ENCODE data around the gene C2CD2.

C2CD2 gene

DNA sequence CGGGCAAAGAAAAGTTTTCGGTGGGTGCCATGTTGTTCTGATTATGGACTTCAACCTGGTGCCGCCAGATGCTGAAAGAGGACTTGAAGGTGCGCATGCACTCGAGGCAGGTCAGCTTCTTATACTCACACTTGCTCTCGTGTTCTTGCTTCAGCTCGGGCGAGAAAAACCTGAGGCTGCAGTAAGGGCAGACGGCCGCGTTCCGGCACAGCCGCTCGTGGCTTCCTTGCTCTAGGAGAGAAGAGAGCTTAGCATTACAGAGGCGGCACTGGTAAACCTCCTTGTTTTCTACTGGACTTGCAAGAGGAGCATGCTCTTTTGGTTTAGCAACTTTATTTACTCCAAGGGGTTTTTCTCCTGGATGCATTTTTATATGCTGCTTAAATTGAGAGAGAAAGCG is 37.8 kb upstream of the C2CD2 start:
- Histone ChIP-seq H3K27me3 (replicated peaks; ENCODE audit: control insufficient read depth, insufficient read depth, low read length, poor library complexity, severe bottlenecking) (no peaks in the 10 kb centered on the region), H3K36me3 (ENCODE audit: control insufficient read depth, insufficient read depth, low read length) (peaks cover 33% of the 10 kb centered on the region), H3K4me1 (ENCODE audit: control insufficient read depth, insufficient read depth, low read length, poor library complexity, severe bottlenecking) (no peaks in the 10 kb centered on the region), H3K27ac (ENCODE audit: insufficient read depth, low read length, poor library complexity, severe bottlenecking) (no peak overlapping the region), H3K4me3 (ENCODE audit: insufficient read depth, low read depth, low read length, poor library complexity, severe bottlenecking) (no peak overlapping the region), H3K9me3 (ENCODE audit: control insufficient read depth, low read length) (no peaks in the 10 kb centered on the region)
- DNase-seq = no peak

DNA sequence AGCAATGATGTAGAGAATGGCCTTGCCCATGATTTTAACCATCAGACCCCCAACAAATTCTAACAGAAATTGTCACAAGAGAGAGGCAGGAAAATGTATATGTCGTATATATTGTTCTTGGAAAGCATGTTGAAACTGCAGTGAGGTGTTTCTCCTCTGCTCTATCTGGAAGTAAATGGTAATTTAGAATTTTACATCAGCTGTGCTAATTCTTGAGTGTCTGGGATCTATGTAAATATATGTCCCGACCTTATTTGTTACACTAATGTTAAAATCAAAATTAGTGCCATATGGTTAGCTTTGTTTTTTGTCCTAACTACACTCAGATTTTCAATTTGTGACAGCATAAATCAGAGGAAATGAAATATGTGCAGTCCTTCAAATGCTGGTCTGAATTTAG is 35.9 kb upstream of the C2CD2 start:
- Histone ChIP-seq H3K27me3 (replicated peaks; ENCODE audit: control insufficient read depth, insufficient read depth, low read length, poor library complexity, severe bottlenecking) (no peaks in the 10 kb centered on the region), H3K4me1 (ENCODE audit: control insufficient read depth, insufficient read depth, low read length, poor library complexity, severe bottlenecking) (no peaks in the 10 kb centered on the region), H3K27ac (ENCODE audit: insufficient read depth, low read length, poor library complexity, severe bottlenecking) (no peak overlapping the region), H3K4me3 (ENCODE audit: insufficient read depth, low read depth, low read length, poor library complexity, severe bottlenecking) (no peak overlapping the region), H3K9me3 (ENCODE audit: control insufficient read depth, low read length) (no peaks in the 10 kb centered on the region), H3K36me3 (ENCODE audit: control insufficient read depth, insufficient read depth, low read length) (peaks cover 33% of the 10 kb centered on the region)
- no peak for DNase-seq

DNA sequence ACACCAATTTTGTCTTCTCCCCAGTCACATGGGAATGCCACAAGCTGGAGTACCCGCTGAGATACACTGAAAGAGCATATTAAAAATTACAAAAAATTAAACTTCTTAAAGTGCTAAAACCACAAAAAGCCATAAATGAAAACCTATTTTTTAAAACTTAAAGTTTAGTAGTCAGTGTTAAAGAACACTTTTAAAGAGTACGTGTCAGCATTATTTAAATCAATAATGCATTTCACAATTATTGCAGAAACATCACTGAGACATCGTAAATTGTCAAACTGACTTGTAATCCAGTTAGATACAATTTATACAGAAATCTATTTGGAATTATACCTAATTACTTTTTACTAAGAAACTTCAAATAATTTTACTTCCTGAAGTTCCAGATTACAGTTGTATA is 33.5 kb upstream of the C2CD2 start:
- Histone ChIP-seq H3K4me1 (ENCODE audit: control insufficient read depth, insufficient read depth, low read length, poor library complexity, severe bottlenecking) (no peaks in the 10 kb centered on the region), H3K36me3 (ENCODE audit: control insufficient read depth, insufficient read depth, low read length) (peaks cover 16% of the 10 kb centered on the region), H3K9me3 (ENCODE audit: control insufficient read depth, low read length) (no peaks in the 10 kb centered on the region), H3K27ac (ENCODE audit: insufficient read depth, low read length, poor library complexity, severe bottlenecking) (no peak overlapping the region), H3K27me3 (replicated peaks; ENCODE audit: control insufficient read depth, insufficient read depth, low read length, poor library complexity, severe bottlenecking) (no peaks in the 10 kb centered on the region), H3K4me3 (ENCODE audit: insufficient read depth, low read depth, low read length, poor library complexity, severe bottlenecking) (no peak overlapping the region)
- no peak for DNase-seq

DNA sequence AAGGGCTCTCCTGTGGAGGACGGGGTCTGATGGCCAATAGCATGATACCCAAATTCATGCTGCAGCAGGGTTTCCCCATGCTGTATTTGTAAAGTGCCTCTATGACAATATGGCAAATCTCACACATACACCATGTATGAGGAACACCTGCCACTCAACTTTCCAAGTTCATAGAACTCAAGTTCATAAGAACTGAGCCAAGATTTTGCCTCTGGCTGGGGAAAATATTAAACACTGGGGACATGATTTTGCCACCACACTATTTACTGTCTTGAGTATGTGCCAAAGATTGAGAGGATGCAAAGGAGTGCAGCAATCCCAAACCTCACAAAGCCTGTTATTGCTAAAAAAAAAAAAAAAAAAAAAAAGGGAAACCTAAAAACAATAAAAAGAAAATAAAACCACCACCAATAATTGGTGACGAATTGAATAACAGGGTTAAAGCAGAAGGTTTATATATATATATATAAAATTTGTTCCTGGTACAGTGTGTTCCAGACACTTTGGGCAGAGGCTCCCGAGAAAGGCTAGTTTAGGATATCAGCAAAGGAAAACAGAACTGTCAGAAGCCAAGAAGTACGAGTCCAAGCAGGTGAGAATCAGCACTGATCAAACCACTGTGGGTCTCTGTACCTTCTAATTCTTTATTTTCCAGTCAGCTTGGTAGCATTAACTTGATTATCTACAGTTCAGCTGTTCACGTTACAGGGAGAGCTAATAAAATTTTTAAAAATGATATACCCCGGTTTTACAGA is 32.0 kb upstream of the C2CD2 start:
- no peak overlapping the region for H3K27ac ChIP-seq (ENCODE audit: insufficient read depth, low read length, poor library complexity, severe bottlenecking)
- no peaks in the 10 kb centered on the region for H3K27me3 ChIP-seq (replicated peaks; ENCODE audit: control insufficient read depth, insufficient read depth, low read length, poor library complexity, severe bottlenecking)
- H3K4me1 ChIP-seq (ENCODE audit: control insufficient read depth, insufficient read depth, low read length, poor library complexity, severe bottlenecking) = no peaks in the 10 kb centered on the region
- DNase-seq = no peak
- H3K36me3 ChIP-seq (ENCODE audit: control insufficient read depth, insufficient read depth, low read length) = peaks cover 2% of the 10 kb centered on the region
- H3K9me3 ChIP-seq (ENCODE audit: control insufficient read depth, low read length) = no peaks in the 10 kb centered on the region
- no peak overlapping the region for H3K4me3 ChIP-seq (ENCODE audit: insufficient read depth, low read depth, low read length, poor library complexity, severe bottlenecking)

DNA sequence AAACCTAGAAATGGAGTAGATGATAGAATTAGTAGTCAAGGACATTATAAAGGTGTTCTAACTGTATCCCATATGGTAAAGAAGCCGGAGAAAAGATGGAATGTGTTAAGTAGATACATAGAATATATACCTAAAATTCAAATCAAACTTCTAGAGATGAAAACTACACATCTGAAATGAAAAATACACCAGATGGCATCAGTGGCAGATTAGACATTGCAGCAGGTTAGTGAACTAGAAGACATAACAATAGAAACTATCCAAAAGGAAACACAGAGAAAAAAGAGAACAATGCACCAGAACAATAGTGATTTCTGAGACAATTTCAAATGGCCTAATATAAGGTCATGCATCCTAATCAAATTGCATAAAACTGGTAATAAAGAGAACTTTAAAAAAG is 29.4 kb upstream of the C2CD2 start:
- DNase-seq = no peak
- Histone ChIP-seq H3K27me3 (replicated peaks; ENCODE audit: control insufficient read depth, insufficient read depth, low read length, poor library complexity, severe bottlenecking) (no peaks in the 10 kb centered on the region), H3K27ac (ENCODE audit: insufficient read depth, low read length, poor library complexity, severe bottlenecking) (no peak overlapping the region), H3K4me3 (ENCODE audit: insufficient read depth, low read depth, low read length, poor library complexity, severe bottlenecking) (no peak overlapping the region), H3K36me3 (ENCODE audit: control insufficient read depth, insufficient read depth, low read length) (no peaks in the 10 kb centered on the region), H3K4me1 (ENCODE audit: control insufficient read depth, insufficient read depth, low read length, poor library complexity, severe bottlenecking) (no peaks in the 10 kb centered on the region), H3K9me3 (ENCODE audit: control insufficient read depth, low read length) (no peaks in the 10 kb centered on the region)

- H3K4me3 ChIP-seq (ENCODE audit: insufficient read depth, low read depth, low read length, poor library complexity, severe bottlenecking) = no peak overlapping the region
- no peaks in the 10 kb centered on the region for H3K9me3 ChIP-seq (ENCODE audit: control insufficient read depth, low read length)
- no peak for DNase-seq
- H3K27me3 ChIP-seq (replicated peaks; ENCODE audit: control insufficient read depth, insufficient read depth, low read length, poor library complexity, severe bottlenecking) = no peaks in the 10 kb centered on the region
- H3K27ac ChIP-seq (ENCODE audit: insufficient read depth, low read length, poor library complexity, severe bottlenecking) = no peak overlapping the region
- no peaks in the 10 kb centered on the region for H3K4me1 ChIP-seq (ENCODE audit: control insufficient read depth, insufficient read depth, low read length, poor library complexity, severe bottlenecking)
- no peaks in the 10 kb centered on the region for H3K36me3 ChIP-seq (ENCODE audit: control insufficient read depth, insufficient read depth, low read length)
These were observed 26.7 kb upstream of the C2CD2 start for GRCh38 chr21:41980561-41980960.

DNA sequence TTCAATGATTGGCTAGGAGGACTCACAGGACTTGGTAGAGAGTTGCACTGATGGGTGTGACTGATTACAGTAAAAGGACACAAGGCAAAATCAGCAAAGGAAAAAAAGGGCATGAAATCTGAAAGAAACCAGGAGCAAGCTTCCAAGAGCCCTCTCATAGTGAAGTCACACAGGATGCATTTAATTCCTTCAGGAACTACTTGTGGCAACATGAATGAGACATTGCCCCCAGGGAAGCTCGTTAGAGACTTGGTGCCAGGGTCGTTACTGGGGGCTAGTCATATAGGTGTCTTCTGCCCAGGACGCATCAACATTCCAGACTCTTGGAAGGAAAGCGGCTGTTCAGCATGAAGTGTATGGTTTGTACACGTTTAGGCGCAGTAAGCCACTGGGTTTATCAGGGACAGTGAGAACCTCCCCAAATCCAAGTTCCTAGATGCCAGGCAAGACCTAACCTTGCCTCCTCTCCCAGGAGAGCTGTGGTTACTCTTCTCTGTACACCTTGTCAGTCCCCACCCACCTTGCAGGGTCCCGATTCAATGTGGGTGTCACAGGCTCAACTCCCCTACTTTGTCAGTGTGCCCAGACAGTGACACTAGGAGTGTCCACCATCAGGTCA is 26.0 kb upstream of the C2CD2 start:
- H3K9me3 ChIP-seq (ENCODE audit: control insufficient read depth, low read length) = no peaks in the 10 kb centered on the region
- no peak for DNase-seq
- no peak overlapping the region for H3K4me3 ChIP-seq (ENCODE audit: insufficient read depth, low read depth, low read length, poor library complexity, severe bottlenecking)
- no peak overlapping the region for H3K27ac ChIP-seq (ENCODE audit: insufficient read depth, low read length, poor library complexity, severe bottlenecking)
- H3K4me1 ChIP-seq (ENCODE audit: control insufficient read depth, insufficient read depth, low read length, poor library complexity, severe bottlenecking) = no peaks in the 10 kb centered on the region
- no peaks in the 10 kb centered on the region for H3K36me3 ChIP-seq (ENCODE audit: control insufficient read depth, insufficient read depth, low read length)
- no peaks in the 10 kb centered on the region for H3K27me3 ChIP-seq (replicated peaks; ENCODE audit: control insufficient read depth, insufficient read depth, low read length, poor library complexity, severe bottlenecking)

DNA sequence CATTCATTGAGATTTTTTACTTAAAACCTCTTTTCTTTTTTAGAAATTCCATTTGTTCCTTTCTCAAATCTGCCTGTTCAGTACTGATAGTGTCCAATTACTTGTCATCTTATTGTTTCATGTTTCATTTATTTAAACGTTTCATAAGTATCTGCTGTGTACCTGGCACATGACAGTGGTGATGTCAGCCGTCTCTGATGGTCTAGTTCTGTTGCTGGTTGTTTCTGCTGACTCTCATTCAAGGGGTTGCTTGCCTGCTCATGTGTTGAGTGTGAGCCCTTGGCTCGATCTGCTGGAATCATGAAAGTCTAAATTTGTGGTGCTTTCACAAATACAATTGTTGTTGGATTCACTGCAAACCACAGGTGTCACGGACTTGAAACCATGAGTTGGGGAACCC is 25.5 kb upstream of the C2CD2 start:
- no peaks in the 10 kb centered on the region for H3K27me3 ChIP-seq (replicated peaks; ENCODE audit: control insufficient read depth, insufficient read depth, low read length, poor library complexity, severe bottlenecking)
- no peak overlapping the region for H3K4me3 ChIP-seq (ENCODE audit: insufficient read depth, low read depth, low read length, poor library complexity, severe bottlenecking)
- H3K27ac ChIP-seq (ENCODE audit: insufficient read depth, low read length, poor library complexity, severe bottlenecking) = no peak overlapping the region
- H3K4me1 ChIP-seq (ENCODE audit: control insufficient read depth, insufficient read depth, low read length, poor library complexity, severe bottlenecking) = peaks cover 3% of the 10 kb centered on the region
- DNase-seq = no peak
- H3K9me3 ChIP-seq (ENCODE audit: control insufficient read depth, low read length) = no peaks in the 10 kb centered on the region
- no peaks in the 10 kb centered on the region for H3K36me3 ChIP-seq (ENCODE audit: control insufficient read depth, insufficient read depth, low read length)

DNA sequence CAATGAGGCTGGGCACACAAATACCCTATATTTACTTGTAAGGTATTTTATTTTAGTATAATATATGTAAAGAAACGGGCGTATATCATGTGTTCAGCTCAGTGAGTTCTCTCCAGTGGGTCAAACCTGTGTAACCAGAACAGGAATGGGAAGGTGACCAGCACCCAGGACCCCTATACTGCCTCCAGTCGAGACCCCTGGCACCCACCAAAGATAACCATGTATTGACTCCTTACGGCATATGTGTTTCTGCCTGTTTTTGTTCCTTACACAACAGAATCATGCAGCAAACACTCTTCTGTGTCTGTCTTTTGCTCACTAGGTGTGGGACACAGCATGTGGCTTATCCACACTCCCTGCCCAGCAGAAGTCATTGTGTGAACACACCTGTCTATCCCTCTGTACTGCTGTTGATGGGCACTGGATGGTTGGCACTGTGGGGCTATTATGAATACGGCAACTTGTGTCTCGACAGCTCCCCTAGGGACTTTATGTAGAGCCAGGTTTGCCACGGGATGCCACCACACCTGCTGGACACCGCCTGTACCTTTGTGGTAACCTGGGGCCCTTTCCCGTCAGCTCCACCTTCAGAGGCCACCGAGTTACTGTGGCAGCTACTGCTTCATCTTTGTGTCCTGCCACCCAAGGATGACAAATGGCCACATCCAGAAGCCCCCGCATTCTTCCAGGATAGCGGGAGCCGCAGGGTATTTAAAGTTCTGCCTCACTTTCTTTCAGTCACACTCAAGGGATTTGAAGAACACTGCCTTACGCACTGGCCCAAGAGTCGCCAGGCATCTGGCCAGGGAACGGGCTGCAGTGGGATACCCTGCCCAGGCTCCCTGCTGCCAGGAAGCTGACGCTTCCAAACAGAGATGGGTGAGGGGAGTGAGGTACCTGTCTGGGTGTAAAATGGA is 23.5 kb upstream of the C2CD2 start:
- Histone ChIP-seq H3K9me3 (ENCODE audit: control insufficient read depth, low read length) (no peaks in the 10 kb centered on the region), H3K27ac (ENCODE audit: insufficient read depth, low read length, poor library complexity, severe bottlenecking) (no peak overlapping the region), H3K4me1 (ENCODE audit: control insufficient read depth, insufficient read depth, low read length, poor library complexity, severe bottlenecking) (peaks cover 9% of the 10 kb centered on the region), H3K36me3 (ENCODE audit: control insufficient read depth, insufficient read depth, low read length) (no peaks in the 10 kb centered on the region), H3K4me3 (ENCODE audit: insufficient read depth, low read depth, low read length, poor library complexity, severe bottlenecking) (no peak overlapping the region), H3K27me3 (replicated peaks; ENCODE audit: control insufficient read depth, insufficient read depth, low read length, poor library complexity, severe bottlenecking) (no peaks in the 10 kb centered on the region)
- DNase-seq = no peak

GRCh38 chr21:41976611-41977010 is 22.8 kb upstream of the C2CD2 start:
- Histone ChIP-seq H3K4me3 (ENCODE audit: insufficient read depth, low read depth, low read length, poor library complexity, severe bottlenecking) (no peak overlapping the region), H3K27ac (ENCODE audit: insufficient read depth, low read length, poor library complexity, severe bottlenecking) (no peak overlapping the region), H3K9me3 (ENCODE audit: control insufficient read depth, low read length) (no peaks in the 10 kb centered on the region), H3K36me3 (ENCODE audit: control insufficient read depth, insufficient read depth, low read length) (no peaks in the 10 kb centered on the region), H3K4me1 (ENCODE audit: control insufficient read depth, insufficient read depth, low read length, poor library complexity, severe bottlenecking) (peaks cover 9% of the 10 kb centered on the region), H3K27me3 (replicated peaks; ENCODE audit: control insufficient read depth, insufficient read depth, low read length, poor library complexity, severe bottlenecking) (no peaks in the 10 kb centered on the region)
- no peak for DNase-seq

Data from effector memory CD4-positive, alpha-beta T cell (primary cell).